ENCODE data around the gene CPT2.
"Not testable (repeated sequence)": the region's sequence is repeated elsewhere in the genome, so short reads cannot be mapped to it uniquely, and the experiment has no call there.

CPT2 gene

DNA sequence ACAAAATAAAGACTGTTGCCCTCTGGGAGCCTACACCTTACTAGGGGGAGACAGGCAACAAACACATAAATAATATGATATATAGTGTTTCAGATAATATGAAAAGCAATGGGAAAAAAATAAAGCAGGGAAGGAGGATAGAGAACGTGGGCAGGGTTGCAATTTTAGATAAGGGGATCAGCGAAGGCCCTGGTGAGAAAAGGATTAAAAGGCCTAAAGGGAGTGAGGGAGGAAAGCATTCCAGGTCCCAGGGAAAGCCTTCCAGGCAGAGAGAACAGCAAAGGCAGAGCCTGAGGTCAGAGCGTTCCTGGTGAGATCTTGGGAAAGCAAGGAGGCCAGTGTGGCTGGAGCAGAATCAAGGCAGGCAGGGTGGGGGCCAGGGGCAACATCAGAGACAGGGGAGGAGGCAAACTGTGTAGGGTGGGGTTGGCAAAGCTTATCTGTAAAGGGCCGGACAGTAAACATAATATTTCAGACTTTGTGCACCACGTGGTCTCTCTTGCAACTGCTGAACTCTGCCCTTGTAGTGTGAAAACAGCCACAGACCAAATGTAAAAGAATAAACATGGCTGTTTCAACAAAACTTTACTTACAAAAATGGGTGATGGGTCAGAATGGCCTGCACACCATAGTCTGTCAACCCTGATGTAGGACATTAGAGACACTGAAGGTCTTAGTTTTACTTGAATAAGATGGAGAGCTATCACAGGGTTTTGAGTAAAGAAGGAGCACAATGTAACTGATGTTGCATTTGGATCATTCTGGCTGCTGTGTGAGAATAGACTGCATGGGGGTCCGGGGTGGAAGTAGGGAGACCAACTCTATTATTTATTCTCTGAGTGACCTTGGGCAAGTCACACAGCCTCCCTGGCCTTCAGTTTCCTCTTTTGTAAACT is 13.3 kb upstream of the CPT2 start:
- DNase-seq = no peak

DNA sequence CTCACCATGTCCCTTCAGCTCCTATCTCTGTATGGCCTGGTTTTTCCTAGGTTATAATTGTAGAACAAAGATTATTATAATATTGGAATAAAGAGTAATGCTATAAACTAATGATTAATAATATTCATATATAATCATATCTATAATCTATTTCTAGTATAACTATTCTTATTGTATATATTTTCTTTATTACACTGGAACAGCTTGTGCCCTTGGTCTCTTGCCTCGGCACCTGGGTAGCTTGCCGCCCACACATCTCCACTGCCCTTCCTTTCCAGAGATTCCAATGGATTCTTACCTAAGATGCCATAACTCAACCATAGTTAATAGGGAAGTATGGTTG is 10.7 kb upstream of the CPT2 start:
- DNase-seq = not testable (repeated sequence)

DNA sequence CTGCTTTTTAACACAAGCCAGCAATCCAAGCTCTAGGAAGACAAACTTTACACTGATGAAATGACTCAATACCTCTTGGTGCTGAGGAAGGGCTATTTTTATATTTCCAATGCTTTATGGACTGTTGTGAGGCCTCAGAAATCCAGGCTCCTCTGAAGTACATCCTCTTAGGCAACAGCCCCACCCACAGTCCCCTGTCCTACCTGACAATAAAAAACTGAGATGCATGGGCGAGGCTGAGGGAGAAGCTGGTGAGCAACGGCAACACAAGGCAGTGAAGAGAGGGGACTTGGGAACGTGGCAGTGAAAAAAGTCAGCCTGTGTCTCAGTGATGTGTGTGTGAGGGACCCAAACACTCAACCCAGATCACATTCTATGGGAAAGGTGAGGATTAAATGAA is 10.1 kb upstream of the CPT2 start:
- no peak for DNase-seq

DNA sequence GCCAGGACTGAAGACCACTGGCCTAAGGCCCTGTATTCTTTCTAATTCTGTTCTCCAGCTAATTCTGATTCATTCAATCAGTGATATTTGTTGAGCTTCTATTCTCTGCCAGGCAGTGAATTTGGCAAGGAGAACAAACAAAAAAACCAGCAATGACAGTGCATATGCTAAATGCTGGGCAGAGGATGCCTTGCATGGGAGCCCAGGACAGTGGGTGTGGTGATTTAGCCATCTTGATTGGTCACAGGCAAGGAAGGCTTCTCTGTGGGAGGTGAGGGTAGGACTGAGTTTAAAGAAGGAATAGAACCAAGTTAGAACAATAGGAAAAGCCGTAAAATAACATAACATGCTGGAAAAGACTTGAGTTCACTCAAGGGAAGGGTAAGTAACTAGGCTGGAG is 9.2 kb upstream of the CPT2 start:
- DNase-seq = no peak

DNA sequence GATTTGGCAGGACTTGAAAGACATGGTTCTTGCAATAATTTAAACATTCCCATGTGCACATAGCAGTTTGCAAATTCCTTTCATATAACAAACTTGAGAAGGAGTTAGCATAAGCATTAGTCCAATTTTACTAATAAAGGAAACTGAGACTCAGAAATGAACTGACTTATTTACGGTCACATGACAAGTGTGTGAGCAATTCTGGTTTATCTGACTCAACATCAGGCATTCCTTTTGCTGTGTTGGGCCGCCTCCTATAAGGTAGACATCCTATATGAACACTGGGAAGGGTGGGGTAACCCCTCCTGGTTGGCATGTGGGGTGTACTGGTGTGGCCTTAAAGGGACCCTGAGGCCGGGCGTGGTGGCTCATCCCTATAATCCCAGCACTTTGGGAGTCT is 8.5 kb upstream of the CPT2 start:
- no peak for DNase-seq

DNA sequence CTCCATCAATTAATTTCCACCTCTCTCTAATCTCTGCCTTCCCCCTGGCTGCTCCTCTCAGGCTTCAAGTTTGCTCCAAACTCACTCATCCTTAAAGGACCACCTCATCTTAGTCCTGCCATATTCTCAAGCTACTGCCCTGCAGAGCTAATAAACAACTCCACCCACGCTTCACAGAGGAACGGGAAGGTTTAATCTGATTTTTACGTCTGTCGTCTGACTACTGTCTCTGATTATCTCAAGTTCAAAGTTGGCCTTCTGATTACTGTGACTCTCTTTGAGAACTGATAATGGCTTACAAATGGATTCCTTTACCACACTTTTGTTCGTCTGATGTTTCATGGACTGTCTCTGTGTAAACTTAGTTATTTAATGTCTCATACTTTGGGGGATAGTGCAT is 7.6 kb upstream of the CPT2 start:
- DNase-seq = no peak

DNA sequence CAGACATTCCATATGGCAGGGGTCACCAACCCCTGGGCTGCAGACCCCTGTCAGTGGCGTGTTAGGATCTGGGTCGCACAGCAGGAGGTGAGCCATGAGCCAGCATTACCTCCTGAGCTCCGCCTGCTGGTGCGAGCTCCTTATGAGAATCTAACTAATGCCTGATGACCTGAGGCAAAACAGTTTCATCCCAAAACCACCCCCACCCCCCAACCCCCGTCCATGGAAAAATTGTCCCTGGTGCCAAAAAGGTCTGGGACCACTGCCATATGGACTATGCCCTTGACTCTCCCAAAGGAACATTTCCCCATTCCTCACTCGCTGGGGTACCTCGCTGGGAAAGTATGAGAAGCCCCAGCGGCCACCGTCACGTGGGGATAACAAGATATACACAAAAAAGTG is 6.4 kb upstream of the CPT2 start:
- DNase-seq = no peak

DNA sequence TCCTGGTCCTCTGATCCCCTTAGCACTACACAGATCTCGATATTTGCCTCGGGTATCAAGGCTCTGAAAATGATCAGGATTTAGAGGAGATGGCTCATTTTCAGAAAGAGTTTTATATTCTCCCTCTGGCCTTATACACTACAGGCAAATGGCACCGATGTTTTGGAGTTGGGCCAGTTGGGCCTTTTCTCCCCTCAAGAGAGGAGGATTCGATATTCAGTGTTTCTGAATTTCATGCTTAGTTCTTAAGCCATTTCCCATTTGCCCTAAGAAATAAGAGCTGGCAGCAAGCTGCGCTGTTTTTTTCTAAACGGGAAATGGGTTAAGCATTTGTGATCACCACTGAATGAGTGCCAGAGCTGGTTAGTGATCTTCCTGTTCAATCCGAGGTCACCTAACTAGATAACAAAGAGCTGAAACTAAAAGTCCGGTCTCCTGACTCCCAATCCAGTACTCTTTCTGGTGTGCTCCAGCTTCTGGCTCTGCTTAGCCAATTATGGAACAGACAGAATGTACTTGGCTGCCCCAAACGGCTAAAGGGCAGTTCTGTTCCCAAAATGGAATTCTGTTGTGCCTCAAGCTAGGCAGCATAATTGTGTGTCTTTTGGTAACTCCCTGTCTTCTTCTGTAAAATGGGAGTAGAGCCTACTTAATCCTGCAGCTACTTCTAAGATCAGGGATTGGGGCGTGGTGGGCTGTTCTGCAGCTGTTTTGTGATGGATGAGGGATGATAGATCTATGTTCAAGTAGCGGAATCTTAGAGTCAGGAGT is 1.2 kb upstream of the CPT2 start:
- no peak for DNase-seq

DNA sequence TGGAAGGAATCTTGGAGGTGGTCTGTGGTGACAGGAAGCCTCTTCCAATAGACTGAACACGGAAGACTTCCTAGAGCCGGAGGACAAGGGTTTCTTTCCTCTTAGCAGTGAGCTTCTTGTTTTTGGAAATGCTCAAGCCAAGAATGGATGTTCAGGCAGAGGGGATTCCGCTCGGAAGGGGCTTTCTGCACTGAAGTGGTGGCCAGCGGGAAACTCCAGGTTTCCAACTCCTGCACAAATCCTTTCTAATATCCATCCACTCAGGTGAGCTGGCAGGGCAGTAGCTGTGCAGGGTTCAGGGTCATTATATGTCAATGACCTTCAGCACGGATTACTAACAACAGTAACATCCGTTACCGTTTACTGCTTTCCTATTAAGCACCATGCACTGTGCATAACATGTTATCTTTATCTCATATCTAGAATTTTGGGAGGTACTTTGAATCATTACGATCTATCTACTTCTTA is 573 bp upstream of the CPT2 start:
- peak; percentile 54 for DNase-seq

DNA sequence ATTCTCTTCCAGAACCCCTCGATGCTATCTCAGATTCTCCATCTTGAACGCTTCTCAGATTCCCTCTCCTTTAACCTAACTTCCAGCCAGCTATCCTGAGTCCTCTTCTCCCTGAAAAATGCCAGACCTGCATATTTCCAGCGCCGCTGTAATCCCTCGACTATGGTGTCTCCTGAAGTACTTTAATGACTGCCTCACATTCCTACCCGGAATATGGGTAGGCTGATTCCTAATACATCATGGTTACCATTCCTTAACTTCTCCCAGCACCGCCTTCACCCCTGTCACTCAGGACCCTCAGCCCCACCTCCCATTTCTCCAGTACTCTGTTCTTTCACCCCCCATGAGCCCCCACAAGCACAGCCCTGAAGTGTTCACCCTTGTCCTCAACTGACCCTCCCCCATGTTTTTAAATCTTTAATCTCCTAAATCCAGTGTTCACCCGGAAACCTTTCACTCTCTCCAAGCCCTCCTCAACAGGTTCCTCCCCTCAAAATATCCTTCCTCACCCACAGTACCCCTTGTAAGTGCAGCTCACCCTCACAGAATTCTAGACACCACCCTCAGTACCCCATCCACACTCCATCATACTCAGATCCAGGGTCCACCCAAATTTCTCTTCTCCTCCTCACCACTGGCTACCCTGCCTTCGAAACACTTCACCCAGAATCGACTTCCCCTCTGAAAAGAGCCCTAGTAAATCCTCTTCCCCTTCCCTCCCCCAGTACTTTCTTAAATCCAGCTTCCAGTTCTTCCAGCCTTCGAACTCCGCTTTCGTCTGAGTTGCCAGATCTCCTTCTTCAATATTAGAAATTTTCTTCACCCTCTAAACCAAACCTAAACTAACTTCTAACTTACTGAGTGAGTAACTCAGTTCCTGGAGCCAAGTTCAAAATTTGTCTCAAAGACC is 922 bp downstream of the CPT2 start:
- DNase-seq = no peak

DNA sequence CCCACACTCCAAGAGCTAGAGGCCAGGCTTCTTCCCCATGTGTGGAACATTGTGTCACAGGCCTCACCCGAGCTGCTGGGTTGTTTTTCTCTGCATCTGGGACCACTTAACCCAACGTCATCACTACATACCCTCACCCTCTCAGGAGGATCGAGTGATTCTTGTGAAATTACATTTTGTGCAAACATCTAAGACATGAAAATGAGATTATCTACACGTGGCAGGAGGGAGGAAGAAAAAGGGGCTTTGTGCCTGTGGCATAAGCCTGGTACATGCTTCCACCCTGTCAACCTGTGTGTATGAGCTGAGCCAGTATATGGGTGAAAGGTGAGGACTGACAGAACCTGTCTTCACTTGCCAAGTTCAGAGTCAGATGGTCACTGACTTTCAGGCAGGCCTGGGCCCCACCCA is 1.6 kb downstream of the CPT2 start:
- no peak for DNase-seq

DNA sequence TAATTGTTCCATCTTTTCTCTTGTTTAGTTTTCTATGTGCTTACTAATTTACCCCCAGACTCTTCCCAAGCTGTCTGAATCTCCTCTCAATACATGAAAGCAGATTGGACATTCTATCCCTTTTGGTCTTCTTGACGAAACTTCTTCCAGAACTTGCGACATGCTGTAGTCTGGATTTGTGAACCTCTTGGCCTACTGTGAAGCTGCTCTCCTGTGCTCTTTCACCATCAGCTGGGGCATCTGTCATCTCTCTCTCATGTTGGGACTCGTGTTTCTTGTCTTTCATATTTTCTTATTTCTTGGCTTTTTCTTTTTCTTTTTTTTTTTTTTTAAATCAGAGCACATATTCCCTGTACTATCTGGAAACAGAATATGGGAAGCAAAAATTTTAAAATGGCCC is 6.8 kb downstream of the CPT2 start:
- DNase-seq = no peak

DNA sequence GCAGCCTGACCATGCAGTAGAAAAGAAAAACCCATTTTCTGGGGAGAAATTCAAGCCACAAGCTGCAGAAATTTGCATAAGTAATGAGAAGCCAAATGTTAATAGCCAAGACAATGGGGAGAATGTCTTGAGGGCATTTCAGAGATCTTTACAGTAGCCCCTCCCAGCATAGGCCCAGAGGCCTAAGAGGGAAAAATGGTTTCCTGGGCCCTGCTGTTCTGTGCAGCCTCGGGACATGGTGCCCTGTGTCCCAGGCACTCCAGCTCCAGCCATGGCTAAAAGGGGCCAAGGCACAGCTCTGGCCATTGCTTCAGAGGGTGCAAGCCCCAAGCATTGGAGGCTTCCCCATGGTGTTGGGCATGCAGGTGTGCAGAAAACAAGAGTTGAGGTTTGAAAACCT is 8.9 kb downstream of the CPT2 start:
- not testable (repeated sequence) for DNase-seq

DNA sequence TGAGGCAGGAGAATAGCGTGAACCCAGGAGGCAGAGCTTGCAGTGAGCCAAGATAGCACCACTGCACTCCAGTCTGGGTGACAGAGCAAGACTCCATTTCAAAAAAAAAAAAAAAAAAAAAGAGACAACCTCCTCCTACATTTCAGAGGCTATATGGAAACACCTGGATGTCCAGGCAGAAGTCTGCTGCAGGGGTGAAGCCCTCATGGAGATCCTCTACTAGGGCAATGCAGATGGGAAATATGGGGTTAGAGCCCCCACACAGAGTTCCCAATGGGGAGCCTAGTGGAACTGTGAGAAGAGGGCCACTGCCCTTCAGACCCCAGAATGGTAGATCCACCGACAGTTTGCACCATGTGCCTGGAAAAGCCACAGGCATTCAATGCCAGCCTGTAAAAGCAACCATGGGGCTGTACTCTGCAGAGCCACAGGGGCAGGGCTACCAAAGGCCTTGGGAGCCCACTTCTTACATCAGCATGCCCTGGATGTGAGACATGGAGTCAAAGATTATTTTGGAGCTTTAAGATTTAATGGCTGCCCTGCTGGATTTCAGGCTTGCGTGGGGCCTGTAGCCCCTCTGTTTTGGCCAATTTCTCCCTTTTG is 9.6 kb downstream of the CPT2 start:
- not testable (repeated sequence) for DNase-seq

DNA sequence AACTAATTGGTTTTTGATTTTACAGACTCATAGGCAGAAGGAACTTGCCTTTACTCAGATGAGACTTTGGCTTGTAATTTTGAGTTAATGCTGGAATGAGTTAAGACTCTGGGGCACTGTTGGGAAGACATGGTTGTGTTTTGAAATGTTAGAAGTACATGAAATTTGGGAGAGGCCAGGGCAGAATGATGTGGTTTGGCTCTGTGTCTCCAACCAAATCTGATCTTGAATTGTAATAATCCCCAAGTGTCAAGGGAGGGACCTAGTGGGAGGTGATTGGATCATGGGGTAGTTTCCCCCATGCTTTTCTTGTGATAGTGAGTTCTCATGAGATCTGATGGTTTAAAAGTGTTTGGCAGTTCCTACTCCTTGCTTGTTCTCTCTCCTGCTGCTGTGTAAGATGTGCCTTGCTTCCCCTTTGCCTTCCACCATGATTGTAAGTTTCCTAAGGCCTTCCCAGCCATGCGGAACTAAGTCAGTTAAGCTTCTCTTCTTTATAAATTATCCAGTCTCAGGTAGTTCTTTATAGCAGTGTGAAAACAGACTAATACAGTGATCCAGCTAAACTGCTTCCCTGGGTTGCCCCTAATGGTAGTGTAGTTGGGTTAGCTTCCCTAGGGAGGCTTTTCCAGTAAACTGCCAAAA is 10.2 kb downstream of the CPT2 start:
- no peak for DNase-seq

DNA sequence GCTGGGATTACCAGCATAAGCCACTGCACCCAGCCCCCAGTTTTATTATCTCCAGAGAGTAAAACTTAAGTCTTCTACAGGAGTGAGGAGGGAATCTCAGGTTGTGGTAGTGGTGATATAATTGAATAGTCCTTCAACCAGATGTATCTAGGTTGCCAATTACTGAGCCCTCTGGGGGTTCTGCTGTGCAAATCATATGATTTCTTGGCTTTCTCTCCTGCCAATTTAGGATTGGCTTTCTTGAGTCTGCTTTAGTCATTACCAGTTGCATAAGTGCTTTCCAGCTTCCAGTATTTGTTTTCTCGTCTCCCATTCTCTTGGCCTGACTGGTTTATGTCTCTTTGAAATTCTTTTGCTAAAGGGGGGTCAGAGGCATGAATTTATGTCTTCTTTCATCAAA is 11.1 kb downstream of the CPT2 start:
- no peak for DNase-seq

DNA sequence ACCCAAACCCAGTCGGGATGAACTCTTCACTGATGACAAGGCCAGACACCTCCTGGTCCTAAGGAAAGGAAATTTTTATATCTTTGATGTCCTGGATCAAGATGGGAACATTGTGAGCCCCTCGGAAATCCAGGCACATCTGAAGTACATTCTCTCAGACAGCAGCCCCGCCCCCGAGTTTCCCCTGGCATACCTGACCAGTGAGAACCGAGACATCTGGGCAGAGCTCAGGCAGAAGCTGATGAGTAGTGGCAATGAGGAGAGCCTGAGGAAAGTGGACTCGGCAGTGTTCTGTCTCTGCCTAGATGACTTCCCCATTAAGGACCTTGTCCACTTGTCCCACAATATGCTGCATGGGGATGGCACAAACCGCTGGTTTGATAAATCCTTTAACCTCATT is 13.7 kb downstream of the CPT2 start:
- DNase-seq = no peak

DNA sequence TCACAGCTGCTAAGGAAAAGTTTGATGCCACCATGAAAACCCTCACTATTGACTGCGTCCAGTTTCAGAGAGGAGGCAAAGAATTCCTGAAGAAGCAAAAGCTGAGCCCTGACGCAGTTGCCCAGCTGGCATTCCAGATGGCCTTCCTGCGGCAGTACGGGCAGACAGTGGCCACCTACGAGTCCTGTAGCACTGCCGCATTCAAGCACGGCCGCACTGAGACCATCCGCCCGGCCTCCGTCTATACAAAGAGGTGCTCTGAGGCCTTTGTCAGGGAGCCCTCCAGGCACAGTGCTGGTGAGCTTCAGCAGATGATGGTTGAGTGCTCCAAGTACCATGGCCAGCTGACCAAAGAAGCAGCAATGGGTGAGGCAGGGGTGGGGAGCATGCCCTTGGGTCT is 14.3 kb downstream of the CPT2 start:
- DNase-seq = no peak

DNA sequence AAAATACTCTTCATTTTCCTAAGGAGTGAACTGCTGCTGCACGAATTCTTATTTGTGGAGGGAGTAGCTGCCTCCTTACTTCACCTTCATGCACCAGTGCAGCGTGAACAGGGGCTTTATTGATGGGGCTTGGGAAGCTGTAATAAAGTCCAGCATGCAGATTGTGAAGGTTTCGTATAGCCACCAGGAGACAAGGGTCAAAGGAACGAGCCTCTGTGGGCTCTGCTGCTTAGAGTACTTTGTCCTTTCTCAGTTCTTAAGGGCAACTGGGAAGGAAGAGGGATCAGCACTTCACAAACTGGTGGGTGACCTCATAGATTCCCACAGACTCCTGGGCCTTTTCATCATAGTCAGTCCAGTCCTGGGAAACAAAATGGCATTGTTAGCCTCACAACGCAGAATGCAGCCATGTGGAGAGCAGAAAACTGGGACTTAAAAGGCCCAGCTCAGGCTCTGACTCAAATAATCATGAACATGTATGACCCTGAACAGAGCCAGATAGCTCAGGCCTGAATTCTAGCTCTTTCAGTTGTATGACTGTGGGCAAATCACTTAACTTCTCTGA is 17.8 kb downstream of the CPT2 start:
- DNase-seq = no peak

DNA sequence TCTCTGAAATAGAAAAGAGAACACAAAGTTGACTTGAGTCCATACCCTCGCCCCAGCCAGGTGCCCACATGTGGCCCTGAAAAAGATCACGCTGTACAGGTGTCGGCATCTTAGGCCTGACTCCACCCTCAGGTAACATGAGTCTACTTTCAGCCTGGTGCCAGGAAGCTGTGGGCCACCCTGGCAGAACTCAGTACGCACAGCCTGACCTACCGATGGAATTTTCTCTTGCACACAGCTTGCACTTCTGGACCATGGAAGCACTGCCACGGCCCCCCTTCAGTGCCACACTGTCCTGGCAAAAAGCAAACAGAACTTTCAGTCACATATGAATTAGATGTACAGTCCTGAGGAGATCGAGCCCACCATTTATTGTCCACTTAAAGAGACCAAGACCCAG is 21.6 kb downstream of the CPT2 start:
- DNase-seq = no peak

DNA sequence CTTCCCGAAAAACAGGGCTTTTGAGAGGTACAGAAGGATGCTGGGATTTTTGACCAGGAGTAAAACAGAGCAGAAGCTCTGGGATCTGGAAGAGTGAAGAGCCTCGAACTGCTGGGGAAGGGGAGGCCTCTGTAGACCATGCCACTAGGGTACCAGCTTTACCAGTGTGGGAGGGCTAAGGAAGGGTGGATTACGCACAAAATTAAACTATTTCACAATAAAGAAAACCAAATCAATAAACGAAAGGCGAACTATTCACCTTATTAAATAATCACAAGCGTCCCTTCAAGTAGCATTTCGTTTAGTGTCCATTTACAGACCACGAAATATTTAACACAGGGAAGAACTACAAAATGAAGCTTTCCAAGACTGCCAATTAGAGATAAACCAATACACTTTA is 23.1 kb downstream of the CPT2 start:
- DNase-seq = no peak
